ENCODE results near the gene PROSER3.

Gene PROSER3

GRCh38 chr19:35738887-35739229 lies 19.1 kb upstream of the PROSER3 start:
- no peak for ATAC-seq

More at GRCh38 chr19:35738887-35739229, 19.1 kb upstream of the PROSER3 start:
- TF ChIP-seq ISL1 (CRISPR knock-in tag; IDR thresholded peaks at IDR 0.05) (no peak), TSHZ2 (CRISPR knock-in tag; IDR thresholded peaks at IDR 0.05) (no peak), TOX (CRISPR knock-in tag; IDR thresholded peaks at IDR 0.05; ENCODE audit: borderline replicate concordance) (no peak), CREB5 (CRISPR knock-in tag; IDR thresholded peaks at IDR 0.05; ENCODE audit: low read depth) (no peak), BACH2 (CRISPR knock-in tag; IDR thresholded peaks at IDR 0.05; ENCODE audit: borderline replicate concordance) (no peak), ESRRG (CRISPR knock-in tag; IDR thresholded peaks at IDR 0.05) (no peak), ZFP30 (CRISPR knock-in tag; IDR thresholded peaks at IDR 0.05) (no peak), CSDC2 (CRISPR knock-in tag; IDR thresholded peaks at IDR 0.05) (no peak), POU6F1 (CRISPR knock-in tag; IDR thresholded peaks at IDR 0.05; ENCODE audit: borderline replicate concordance, low read depth) (no peak), CSRNP3 (CRISPR knock-in tag; IDR thresholded peaks at IDR 0.05) (no peak), TCF4 (CRISPR knock-in tag; IDR thresholded peaks at IDR 0.05; ENCODE audit: borderline replicate concordance) (no peak), PPARA (CRISPR knock-in tag; IDR thresholded peaks at IDR 0.05; ENCODE audit: borderline replicate concordance) (no peak), PATZ1 (CRISPR knock-in tag; IDR thresholded peaks at IDR 0.05; ENCODE audit: borderline replicate concordance) (no peak), RARB (CRISPR knock-in tag; IDR thresholded peaks at IDR 0.05) (no peak), ZNF565 (CRISPR knock-in tag; conservative IDR thresholded peaks at IDR 0.05; ENCODE audit: low read depth) (no peak), OSR1 (CRISPR knock-in tag; IDR thresholded peaks at IDR 0.05) (no peak), GLIS3 (CRISPR knock-in tag; IDR thresholded peaks at IDR 0.05) (no peak), ZC3H10 (CRISPR knock-in tag; IDR thresholded peaks at IDR 0.05) (no peak)

Data from SK-N-SH treated with all-trans-retinoic acid at 6 μM for 48 hours (cell line).